Skeletal muscle tissue (tissue), 4 donors: ENCODE results near the gene ANO6. TPM values are rescaled to one million over a fixed set of nuclear protein-coding genes. Genes with fewer than 3 reads are reported as not detected.

Source experiments
- H3K27ac ChIP-seq: one replicate; pipeline ENCODE4 v1.7.0; 2013; ENCODE audit warnings: mild to moderate bottlenecking, low read depth, low read length, inconsistent platforms
- H3K27me3 ChIP-seq, 3 donors: one replicate each; pipeline ENCODE4 v1.7.0; 2013; ENCODE audit warnings: low read length in 3 of 3; ENCODE audit not compliant: control insufficient read depth in 3 of 3, insufficient read depth in 3 of 3
- H3K36me3 ChIP-seq, 3 donors: one replicate each; pipeline ENCODE4 v1.7.0; 2013; ENCODE audit warnings: low read length in 3 of 3; ENCODE audit not compliant: control insufficient read depth in 3 of 3, insufficient read depth in 3 of 3
- H3K4me1 ChIP-seq, 3 donors: one replicate each; pipeline ENCODE4 v1.7.0; 2013; ENCODE audit warnings: low read length in 3 of 3, mild to moderate bottlenecking in 3 of 3; ENCODE audit not compliant: control insufficient read depth in 3 of 3, insufficient read depth in 3 of 3
- H3K4me3 ChIP-seq, 3 donors: one replicate each; pipeline ENCODE4 v1.7.0; 2013; ENCODE audit warnings: low read length in 3 of 3
- H3K9ac ChIP-seq, 3 donors: one replicate each; pipeline ENCODE4 v1.7.0; 2013; ENCODE audit warnings: low read length in 3 of 3, mild to moderate bottlenecking in 3 of 3, moderate library complexity in 2 of 3, low read depth in 1 of 3
- H3K9me3 ChIP-seq, 3 donors: one replicate each; pipeline ENCODE4 v1.7.0; 2013; ENCODE audit warnings: low read length in 3 of 3; ENCODE audit not compliant: control insufficient read depth in 3 of 3
- total RNA-seq: library from RNA; depleted of rRNA; stranded (reverse); fragments of >200 nt; gene quantifications from one replicate; pipeline ENCODE4 v1.2.3, GENCODE V29; 2014
- donor health status: Osteomylitis.

ANO6 gene
- total RNA-seq, 1 donor from 2014 or later = 50.6 TPM

DNA sequence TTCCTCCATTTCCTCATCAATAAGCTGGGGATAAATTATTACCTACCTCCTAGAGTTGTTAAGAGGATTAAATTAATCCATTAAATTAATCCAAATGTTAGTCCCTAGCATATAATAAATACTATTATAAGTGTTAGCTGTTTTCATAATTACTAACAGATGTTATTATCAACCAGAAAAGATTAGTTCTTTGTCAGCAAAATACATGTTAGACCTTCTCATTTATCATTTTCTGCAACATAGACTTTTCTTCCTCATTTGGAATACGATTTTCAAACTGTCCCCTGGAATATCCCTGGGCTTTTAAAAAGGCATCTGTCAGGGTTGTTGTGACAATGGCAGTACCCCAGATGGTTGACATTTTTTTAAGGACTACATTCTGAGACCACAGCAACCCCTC lies 133.1 kb downstream of the ANO6 start:
- peaks cover 0 to under 1% (median 0%) of the 10 kb centered on the region in 3 donors for H3K4me1 ChIP-seq
- peaks cover 19 to 45% (median 42%) of the 10 kb centered on the region in 3 donors for H3K36me3 ChIP-seq
- H3K27me3 ChIP-seq = no peaks in the 10 kb centered on the region
- no peak overlapping the region for H3K4me3 ChIP-seq
- no peak overlapping the region for H3K9ac ChIP-seq
- H3K27ac ChIP-seq = no peak overlapping the region
- no peaks in the 10 kb centered on the region for H3K9me3 ChIP-seq

DNA sequence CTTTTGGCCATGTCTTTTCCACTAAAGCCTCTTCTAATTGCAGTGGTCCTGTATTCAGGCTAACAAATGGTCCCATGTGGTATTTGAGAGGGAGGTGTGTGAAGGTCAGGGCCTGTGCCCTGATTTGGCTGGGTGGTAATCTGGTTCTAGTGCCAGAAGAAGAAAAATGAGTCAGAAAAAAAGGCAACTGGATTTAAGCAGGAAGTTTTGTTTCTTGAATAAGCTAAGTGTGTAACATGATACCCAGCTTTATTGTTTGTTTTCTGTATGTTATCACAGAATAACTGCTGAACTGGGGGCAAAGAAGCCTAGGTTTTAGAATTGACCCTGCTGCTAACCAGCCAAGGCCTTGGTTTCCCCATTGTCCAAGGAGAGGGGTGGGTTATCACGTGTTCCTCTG lies 134.0 kb downstream of the ANO6 start:
- H3K4me1 ChIP-seq = no peaks in the 10 kb centered on the region
- no peaks in the 10 kb centered on the region for H3K9me3 ChIP-seq
- H3K27ac ChIP-seq = no peak overlapping the region
- no peak overlapping the region for H3K4me3 ChIP-seq
- peaks cover 19 to 50% (median 47%) of the 10 kb centered on the region in 3 donors for H3K36me3 ChIP-seq
- H3K27me3 ChIP-seq = no peaks in the 10 kb centered on the region
- no peak overlapping the region for H3K9ac ChIP-seq

DNA sequence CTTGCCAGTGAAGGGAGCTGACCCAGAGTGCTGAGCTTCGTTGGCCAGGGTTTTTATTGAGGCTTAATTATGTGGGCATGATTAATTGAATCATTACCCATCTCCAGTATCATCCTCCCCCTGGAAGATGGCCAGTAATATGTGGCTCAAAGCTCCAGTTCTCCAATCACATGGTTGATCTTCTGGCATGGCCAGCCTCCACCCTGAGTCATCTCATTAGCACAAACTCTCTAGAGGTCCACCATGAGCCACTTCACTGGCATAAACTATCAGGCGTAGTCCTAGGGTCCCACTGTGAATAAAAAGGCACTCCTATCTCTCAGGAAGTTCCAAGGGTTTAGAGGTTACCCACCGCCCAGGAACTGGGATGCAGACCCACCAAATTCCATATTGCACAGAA lies 135.0 kb downstream of the ANO6 start:
- Histone ChIP-seq H3K27me3 (no peaks in the 10 kb centered on the region), H3K9me3 (no peaks in the 10 kb centered on the region), H3K4me3 (no peak overlapping the region), H3K4me1 (no peaks in the 10 kb centered on the region), H3K36me3 (peaks cover 22 to 56% (median 52%) of the 10 kb centered on the region in 3 donors), H3K9ac (no peak overlapping the region), H3K27ac (no peak overlapping the region)

DNA sequence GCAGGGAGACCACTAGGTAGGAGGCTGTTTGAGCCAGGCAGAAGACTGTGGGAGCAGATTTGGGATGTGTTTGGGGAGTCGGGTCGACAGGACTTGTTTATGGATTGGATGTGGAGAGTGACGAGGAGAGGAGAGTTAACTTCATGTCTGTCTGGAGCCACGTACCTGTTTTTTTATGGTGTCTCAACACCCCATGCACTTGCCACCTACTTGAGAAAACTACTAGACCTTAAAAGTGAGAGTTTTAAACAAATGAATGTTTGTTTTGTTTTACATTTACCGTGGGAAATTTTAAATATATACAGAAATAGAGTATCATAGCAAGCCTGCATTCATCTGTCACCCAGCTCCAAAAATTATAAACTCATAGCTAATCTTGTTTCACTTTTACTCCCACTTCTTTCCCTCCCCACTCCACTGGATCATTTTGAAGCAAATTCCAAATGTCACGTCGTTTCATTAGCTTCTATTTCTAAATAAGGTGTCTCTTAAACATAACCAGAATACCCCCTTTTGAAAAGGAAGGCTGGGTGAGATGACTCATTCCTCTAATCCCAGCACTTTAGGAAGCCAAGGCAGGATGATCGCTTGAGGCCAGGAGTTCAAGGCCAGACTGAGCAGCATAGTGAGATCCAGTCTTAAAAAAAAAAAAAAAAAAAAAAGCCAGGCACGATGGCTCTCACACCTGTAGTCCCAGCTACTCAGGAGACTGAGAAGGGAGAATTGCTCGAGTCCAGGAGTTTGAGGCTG lies 136.2 kb downstream of the ANO6 start:
- peaks cover 21 to 53% (median 51%) of the 10 kb centered on the region in 3 donors for H3K36me3 ChIP-seq
- no peaks in the 10 kb centered on the region for H3K27me3 ChIP-seq
- no peak overlapping the region for H3K4me3 ChIP-seq
- H3K9me3 ChIP-seq = no peaks in the 10 kb centered on the region
- H3K27ac ChIP-seq = no peak overlapping the region
- no peak overlapping the region for H3K9ac ChIP-seq
- no peaks in the 10 kb centered on the region for H3K4me1 ChIP-seq

DNA sequence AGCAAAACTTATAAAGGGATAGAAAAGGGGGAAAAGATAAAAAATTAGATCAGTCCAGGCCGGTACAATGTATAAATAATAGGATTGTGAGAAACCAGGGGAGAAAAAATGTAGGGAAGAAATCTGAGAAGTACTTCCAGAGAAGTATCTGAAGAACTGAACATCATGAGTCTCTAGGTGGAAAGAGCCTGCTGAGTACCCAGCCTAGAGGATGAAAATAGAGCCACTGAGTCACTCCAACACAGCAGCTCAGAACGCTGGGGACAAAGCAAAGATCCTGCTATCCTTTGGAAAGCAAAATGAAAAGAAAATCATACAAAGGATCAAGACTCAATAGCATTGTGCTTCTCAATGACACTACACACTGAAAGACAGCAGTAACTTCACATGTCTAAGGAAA lies 138.0 kb downstream of the ANO6 start:
- H3K9ac ChIP-seq = no peak overlapping the region
- H3K9me3 ChIP-seq = no peaks in the 10 kb centered on the region
- H3K27me3 ChIP-seq = no peaks in the 10 kb centered on the region
- H3K27ac ChIP-seq = no peak overlapping the region
- peaks cover 14 to 45% (median 41%) of the 10 kb centered on the region in 3 donors for H3K36me3 ChIP-seq
- no peak overlapping the region for H3K4me3 ChIP-seq
- peaks cover 4 to 9% (median 5%) of the 10 kb centered on the region in 3 donors for H3K4me1 ChIP-seq

DNA sequence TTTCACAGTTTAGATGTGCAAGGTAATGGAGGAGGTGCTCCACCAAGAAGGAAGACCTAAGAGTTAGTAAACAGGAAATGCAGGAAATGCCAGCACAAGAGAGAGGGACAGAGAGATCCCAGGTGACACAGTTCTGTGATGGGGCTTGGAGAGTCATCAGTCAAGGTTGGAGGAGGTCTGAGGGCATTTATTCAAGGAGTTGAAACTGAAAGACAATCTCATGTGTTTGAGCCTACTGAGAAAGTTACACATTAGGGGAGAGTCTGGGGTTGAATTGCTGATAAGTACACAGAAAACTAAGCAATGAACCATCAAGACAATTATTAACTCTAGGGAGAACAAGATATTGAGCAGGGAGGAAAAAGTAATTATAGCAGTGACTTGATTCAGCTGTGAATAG lies 138.5 kb downstream of the ANO6 start:
- Histone ChIP-seq H3K27me3 (no peaks in the 10 kb centered on the region), H3K4me1 (peaks cover 4 to 9% (median 5%) of the 10 kb centered on the region in 3 donors), H3K27ac (no peak overlapping the region), H3K36me3 (peaks cover 14 to 42% (median 40%) of the 10 kb centered on the region in 3 donors), H3K9ac (no peak overlapping the region), H3K9me3 (no peaks in the 10 kb centered on the region), H3K4me3 (no peak overlapping the region)

DNA sequence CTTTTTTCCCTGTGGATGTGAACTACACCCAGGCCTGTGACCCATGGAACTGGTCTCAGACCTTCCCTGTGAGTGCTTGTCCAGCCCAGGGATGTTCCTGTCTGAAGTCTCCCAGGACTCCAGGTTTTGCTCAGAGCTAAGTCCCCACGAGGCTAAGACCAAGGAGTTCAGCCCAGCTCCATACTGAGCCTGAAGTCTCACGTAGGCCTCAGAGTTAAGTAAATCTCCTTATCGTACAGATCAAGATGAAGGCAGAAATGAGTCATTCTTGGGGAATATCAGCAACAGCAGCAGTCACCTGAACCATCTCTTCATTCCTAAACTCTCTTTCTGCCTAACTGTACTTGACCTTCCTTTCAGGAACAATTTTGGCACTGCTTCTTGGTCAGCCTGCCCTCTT lies 139.8 kb downstream of the ANO6 start:
- no peaks in the 10 kb centered on the region for H3K27me3 ChIP-seq
- no peak overlapping the region for H3K27ac ChIP-seq
- no peak overlapping the region for H3K4me3 ChIP-seq
- H3K4me1 ChIP-seq = peaks cover 4 to 9% (median 5%) of the 10 kb centered on the region in 3 donors
- peaks cover 9 to 32% (median 30%) of the 10 kb centered on the region in 3 donors for H3K36me3 ChIP-seq
- H3K9ac ChIP-seq = no peak overlapping the region
- H3K9me3 ChIP-seq = no peaks in the 10 kb centered on the region

DNA sequence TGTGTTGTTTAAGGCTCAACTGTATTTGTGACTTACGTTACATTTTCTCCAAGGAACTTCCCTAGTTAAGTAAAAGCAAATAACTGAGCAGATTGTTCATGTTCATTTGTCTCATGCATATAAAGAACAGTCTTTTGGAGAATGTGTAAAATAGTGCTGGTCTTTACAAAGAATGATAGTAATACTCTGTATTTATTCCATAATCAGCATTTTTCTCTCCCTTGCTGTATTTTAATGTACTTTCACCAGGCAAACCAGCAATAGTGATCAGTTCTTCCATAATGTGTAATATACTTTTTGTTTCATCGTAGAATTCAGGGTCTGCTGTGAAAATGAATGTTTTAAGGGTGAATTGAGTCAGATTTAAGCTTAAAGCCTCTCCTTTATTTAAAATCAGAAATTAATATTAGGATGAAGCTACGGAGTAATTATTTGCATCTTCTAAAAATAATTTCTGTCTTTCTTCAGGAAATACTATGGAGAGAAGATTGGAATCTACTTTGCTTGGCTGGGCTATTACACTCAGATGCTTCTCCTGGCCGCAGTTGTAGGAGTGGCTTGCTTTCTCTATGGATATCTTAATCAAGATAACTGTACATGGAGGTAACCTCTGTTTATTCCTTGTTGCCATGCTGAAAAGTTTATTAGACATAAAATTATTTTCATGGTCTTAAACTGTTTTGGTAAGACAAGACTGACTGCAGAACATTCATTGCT lies 141.1 kb downstream of the ANO6 start:
- H3K27me3 ChIP-seq = no peaks in the 10 kb centered on the region
- H3K9ac ChIP-seq = no peak overlapping the region
- peak overlapping the region; percentile 54 for H3K27ac ChIP-seq
- peaks cover 4 to 21% (median 18%) of the 10 kb centered on the region in 3 donors for H3K36me3 ChIP-seq
- H3K4me3 ChIP-seq = no peak overlapping the region
- H3K4me1 ChIP-seq = peaks cover 4 to 9% (median 5%) of the 10 kb centered on the region in 3 donors
- no peaks in the 10 kb centered on the region for H3K9me3 ChIP-seq

DNA sequence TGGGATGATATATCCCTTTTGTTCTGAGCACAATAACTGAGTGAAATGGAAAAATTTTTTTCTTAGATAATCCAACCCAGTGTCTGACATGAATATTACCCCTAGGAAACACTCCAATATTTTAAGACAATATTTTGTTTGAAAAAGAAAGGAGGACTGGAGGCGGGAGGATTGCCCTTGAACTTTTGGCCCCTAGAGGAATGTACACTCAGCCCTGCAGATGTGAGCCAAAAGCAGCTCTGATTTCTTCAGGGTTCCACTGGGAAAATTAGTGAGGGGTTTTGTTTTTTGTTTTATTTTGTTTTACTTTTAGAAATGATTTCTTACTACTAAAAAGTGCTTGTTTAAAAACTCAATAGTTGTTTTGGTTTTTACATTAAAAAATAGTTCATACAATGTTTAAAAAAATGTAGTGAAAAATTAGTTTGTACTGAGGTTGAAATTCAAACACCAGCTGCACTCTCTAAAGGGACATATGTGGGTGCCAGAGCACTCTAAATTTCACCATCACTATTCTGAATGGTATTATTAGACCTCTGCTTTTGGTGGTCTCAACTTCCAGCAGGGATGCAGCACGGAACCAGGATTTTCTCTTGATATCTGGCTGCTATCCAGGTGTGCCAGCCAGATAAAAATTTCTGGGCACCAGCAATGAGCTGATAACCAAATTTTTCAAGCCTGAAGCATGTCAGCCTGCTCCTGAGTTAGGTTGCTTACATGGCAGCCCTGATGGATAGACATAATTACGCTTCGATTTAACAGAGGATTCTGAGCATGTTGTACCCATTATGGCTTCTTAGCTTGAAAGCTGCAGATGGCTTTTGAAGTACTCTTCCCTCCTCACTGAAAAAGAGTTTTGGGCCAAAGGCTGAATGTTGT lies 141.9 kb downstream of the ANO6 start:
- H3K27me3 ChIP-seq = no peaks in the 10 kb centered on the region
- peak overlapping the region in 1 of 3 donors; percentile 10 for H3K9ac ChIP-seq
- peak overlapping the region; percentile 54 for H3K27ac ChIP-seq
- no peak overlapping the region for H3K4me3 ChIP-seq
- H3K36me3 ChIP-seq = peaks cover 4 to 24% (median 18%) of the 10 kb centered on the region in 3 donors
- no peaks in the 10 kb centered on the region for H3K9me3 ChIP-seq
- H3K4me1 ChIP-seq = peaks cover 4 to 9% (median 5%) of the 10 kb centered on the region in 3 donors
